ENCODE measurements around the gene ASB6.
"Not testable (repeated sequence)": the region's sequence is repeated elsewhere in the genome, so short reads cannot be mapped to it uniquely, and the experiment has no call there.

Gene ASB6

GRCh38 chr9:129604056-129604765 is 37.7 kb downstream of the ASB6 start:
- DNase-seq: no peak

- DNase-seq: no peak
Measured at GRCh38 chr9:129602598-129603415, 39.1 kb downstream of the ASB6 start.

- no peak for DNase-seq
Measured at GRCh38 chr9:129601082-129601674, 40.8 kb downstream of the ASB6 start.

GRCh38 chr9:129598089-129598596 is 43.8 kb downstream of the ASB6 start:
- DNase-seq: no peak

GRCh38 chr9:129597355-129598088 is 44.4 kb downstream of the ASB6 start:
- no peak for DNase-seq

GRCh38 chr9:129596541-129597331 is 45.2 kb downstream of the ASB6 start:
- no peak for DNase-seq

- no peak for DNase-seq
Measured at GRCh38 chr9:129595903-129596540, 45.9 kb downstream of the ASB6 start.

GRCh38 chr9:129595311-129595741 is 46.6 kb downstream of the ASB6 start:
- no peak for DNase-seq

- DNase-seq: no peak
Measured at GRCh38 chr9:129594632-129595031, 47.3 kb downstream of the ASB6 start.

- DNase-seq: not testable (repeated sequence)
Measured at GRCh38 chr9:129592790-129593189, 49.2 kb downstream of the ASB6 start.

- DNase-seq: no peak
Measured at GRCh38 chr9:129591916-129592315, 50.0 kb downstream of the ASB6 start.

GRCh38 chr9:129590466-129590865 is 51.5 kb downstream of the ASB6 start:
- no peak for DNase-seq

GRCh38 chr9:129587487-129588262 is 54.3 kb downstream of the ASB6 start:
- no peak for DNase-seq

- no peak for DNase-seq
Measured at GRCh38 chr9:129586685-129587084, 55.3 kb downstream of the ASB6 start.

- no peak for DNase-seq
Measured at GRCh38 chr9:129586245-129586644, 55.7 kb downstream of the ASB6 start.

- no peak for DNase-seq
Measured at GRCh38 chr9:129585352-129585751, 56.6 kb downstream of the ASB6 start.
